Pancreas (tissue), 10 donors: ENCODE results near the gene PATE3. TPM values are rescaled to one million over a fixed set of nuclear protein-coding genes. Genes with fewer than 3 reads are reported as not detected.

Source experiments
- ATAC-seq, 4 donors: fragments of 200-7000 bp; cut with Tn5 transposase; one replicate each; pipeline versions ENCODE4 v1.8.0 to v1.9.1; 2020; ENCODE audit warnings: mild to moderate bottlenecking in 4 of 4, moderate library complexity in 4 of 4
- DNase-seq, 6 donors: peaks; one replicate each; pipeline ENCODE4 v3.0.0-alpha.2; 2020
- FAIRE-seq: peaks from 2 replicates; lab custom pipeline; 2012; peaks lifted over from hg19 to GRCh38; lab: Jason Lieb, UNC
- H3K27ac ChIP-seq, 4 donors: fragments of 200-600 bp; sonication (generic); 1 replicate in 3 of 4; 2 replicates in 1 of 4; pipeline versions ENCODE4 v1.5.0 to v1.8.0; 2020
- H3K27me3 ChIP-seq, 4 donors: fragments of 200-600 bp; one replicate each; pipeline ENCODE4 v1.8.0; 2021
- H3K36me3 ChIP-seq, 3 donors: fragments of 200-600 bp; sonication (generic) in 1 of 3; one replicate each; pipeline versions ENCODE4 v1.5.0 to v1.8.0; 2020 to 2021
- H3K4me1 ChIP-seq, 3 donors: fragments of 200-600 bp; one replicate each; pipeline ENCODE4 v1.8.0; 2021
- H3K4me3 ChIP-seq, 4 donors: fragments of 200-600 bp; sonication (generic) in 2 of 4; one replicate each; pipeline versions ENCODE4 v1.5.0 to v1.8.0; 2020 to 2021
- H3K9me3 ChIP-seq, 4 donors: fragments of 200-600 bp; one replicate each; pipeline ENCODE4 v1.8.0; 2021
- WGBS, 2 donors: extraction: QIAGEN DNeasy Blood & Tissue Kit; methylation state at CpG; one replicate each; pipeline ENCODE4 v1.1.7; 2013; 5-methylcytosine and 5-hydroxymethylcytosine counted together
- intact Hi-C, 3 donors: fragments of 100-400 bp; cut with DNase I; formaldehyde crosslinking; loops; one replicate each; pipeline versions ENCODE4 v1.11.1 to v1.14.2; 2022
- polyA plus RNA-seq, 2 donors: library from polyadenylated mRNA; stranded (reverse); fragments of 200-250 nt; gene quantifications; one replicate each; pipeline ENCODE4 v1.2.3, GENCODE V29; 2013
- total RNA-seq, 6 donors: library from RNA; stranded (reverse); fragmentation: NEBNext Ultra II Directional in 4 of 6; extraction: Animal tissue kit (Norgen Biotek cat#: 25700) in 4 of 6; gene quantifications; one replicate each; pipeline versions ENCODE4 v1.2.1 to v1.2.4, GENCODE V29; 2021 to 2023
- TF ChIP-seq, protein P1 (sequence below), 4 donors: fragments of 200-600 bp; sonication (generic) in 3 of 4; IDR thresholded peaks; one replicate each; pipeline versions ENCODE4 v1.5.0 to v1.8.0; 2021; ENCODE audit warnings: antibody characterized with exemption in 4 of 4
- donor health status: healthy with polysubstance abuse.
- donor health status: DM: no; HTN: no; CAD: no; lungs with moderate emphysema.
- donor health status: DM: no; HTN: no; CAD: no.
- donor health status: control.
- donor health status: control.
- donor health status: Bipolar disorder and iron deficiency.
- donor health status: DM: yes; HTN: yes; CAD: no.
- donor health status: DM: no; HTN: no; CAD: no.
- donor health status: DM: no; HTN: no; CAD: no.
- donor health status: DM: yes; HTN: yes; CAD: no.

The PATE3 gene, protein sequence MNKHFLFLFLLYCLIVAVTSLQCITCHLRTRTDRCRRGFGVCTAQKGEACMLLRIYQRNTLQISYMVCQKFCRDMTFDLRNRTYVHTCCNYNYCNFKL
- total RNA-seq (not detected), polyA plus RNA-seq (not detected)

- no peak for DNase-seq
- Histone ChIP-seq H3K27me3 (no peaks in the 10 kb centered on the region), H3K9me3 (no peaks in the 10 kb centered on the region), H3K36me3 (no peaks in the 10 kb centered on the region), H3K4me1 (no peaks in the 10 kb centered on the region), H3K4me3 (no peak within 1 kb of the TSS), H3K27ac (no peak within 1 kb of the TSS)
- intact Hi-C loops = no loop called here
- FAIRE-seq = no peak
- ATAC-seq = no peak
- WGBS, 2 donors = 30 to 37% methylated on average over 2 of the region's 2 CpGs
- TF ChIP-seq, protein P1, sequence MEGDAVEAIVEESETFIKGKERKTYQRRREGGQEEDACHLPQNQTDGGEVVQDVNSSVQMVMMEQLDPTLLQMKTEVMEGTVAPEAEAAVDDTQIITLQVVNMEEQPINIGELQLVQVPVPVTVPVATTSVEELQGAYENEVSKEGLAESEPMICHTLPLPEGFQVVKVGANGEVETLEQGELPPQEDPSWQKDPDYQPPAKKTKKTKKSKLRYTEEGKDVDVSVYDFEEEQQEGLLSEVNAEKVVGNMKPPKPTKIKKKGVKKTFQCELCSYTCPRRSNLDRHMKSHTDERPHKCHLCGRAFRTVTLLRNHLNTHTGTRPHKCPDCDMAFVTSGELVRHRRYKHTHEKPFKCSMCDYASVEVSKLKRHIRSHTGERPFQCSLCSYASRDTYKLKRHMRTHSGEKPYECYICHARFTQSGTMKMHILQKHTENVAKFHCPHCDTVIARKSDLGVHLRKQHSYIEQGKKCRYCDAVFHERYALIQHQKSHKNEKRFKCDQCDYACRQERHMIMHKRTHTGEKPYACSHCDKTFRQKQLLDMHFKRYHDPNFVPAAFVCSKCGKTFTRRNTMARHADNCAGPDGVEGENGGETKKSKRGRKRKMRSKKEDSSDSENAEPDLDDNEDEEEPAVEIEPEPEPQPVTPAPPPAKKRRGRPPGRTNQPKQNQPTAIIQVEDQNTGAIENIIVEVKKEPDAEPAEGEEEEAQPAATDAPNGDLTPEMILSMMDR (IDR thresholded peaks at IDR 0.05) = no peak
These were observed at the start of gene PATE3 for GRCh38 chr11:125787827-125788226. TSS of gene PATE3 (plus strand) at chr11:125788127. CDS start at chr11:125788152, 25 bp downstream.

DNA sequence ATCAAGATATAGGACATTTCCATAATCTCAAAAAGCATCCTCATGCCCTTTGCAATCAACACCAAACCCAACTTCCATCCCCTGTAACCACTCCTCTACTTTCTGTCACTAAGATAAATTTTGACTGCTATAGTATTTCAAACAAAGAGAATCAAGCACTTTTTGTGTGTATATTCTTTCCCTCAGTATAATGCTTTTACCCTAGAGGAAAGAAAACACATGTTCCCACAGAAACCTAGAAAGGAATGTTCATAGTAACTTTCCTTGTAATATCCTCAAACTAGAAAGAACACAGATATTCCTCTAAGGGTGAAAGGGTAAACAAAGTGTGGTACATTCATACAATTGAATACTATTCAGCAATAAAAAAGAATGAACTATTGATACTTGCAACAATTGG lies 47.3 kb upstream of the PATE3 start:
- Histone ChIP-seq H3K4me1 (no peaks in the 10 kb centered on the region), H3K9me3 (no peaks in the 10 kb centered on the region), H3K4me3 (no peak overlapping the region), H3K27me3 (peaks cover 0 to 6% (median 0%) of the 10 kb centered on the region in 4 donors), H3K27ac (no peak overlapping the region), H3K36me3 (no peaks in the 10 kb centered on the region)
- no peak for FAIRE-seq
- ATAC-seq = no peak
- no peak for DNase-seq
- TF ChIP-seq, protein P1 (IDR thresholded peaks at IDR 0.05) = no peak
- intact Hi-C loops = no loop called here

GRCh38 chr11:125743681-125744080 lies 44.2 kb upstream of the PATE3 start:
- no peak for FAIRE-seq
- H3K36me3 ChIP-seq = no peaks in the 10 kb centered on the region
- intact Hi-C loops = no loop called here
- no peak for ATAC-seq
- TF ChIP-seq, protein P1 (IDR thresholded peaks at IDR 0.05) = no peak
- no peaks in the 10 kb centered on the region for H3K9me3 ChIP-seq
- WGBS, 2 donors = 55 to 61% methylated on average over 1 of the region's 1 CpG
- no peak overlapping the region for H3K27ac ChIP-seq
- DNase-seq = no peak
- H3K4me1 ChIP-seq = no peaks in the 10 kb centered on the region
- no peak overlapping the region for H3K4me3 ChIP-seq
- no peaks in the 10 kb centered on the region for H3K27me3 ChIP-seq

- TF ChIP-seq, protein P1 (IDR thresholded peaks at IDR 0.05) = no peak
- ATAC-seq = no peak
- FAIRE-seq = no peak
These were observed 41.9 kb upstream of the PATE3 start, which contains the start of gene PATE1 for GRCh38 chr11:125745979-125746378. TSS of gene PATE1 (plus strand) at chr11:125746279. CDS start at chr11:125746305, 26 bp downstream.

GRCh38 chr11:125750629-125751028 lies 37.3 kb upstream of the PATE3 start:
- WGBS, 2 donors = 28 to 32% methylated on average over 2 of the region's 2 CpGs
- ATAC-seq = no peak
- intact Hi-C loops = no loop called here
- TF ChIP-seq, protein P1 (IDR thresholded peaks at IDR 0.05) = no peak
- Histone ChIP-seq H3K4me3 (no peak overlapping the region), H3K9me3 (no peaks in the 10 kb centered on the region), H3K36me3 (no peaks in the 10 kb centered on the region), H3K27ac (no peak overlapping the region), H3K4me1 (no peaks in the 10 kb centered on the region), H3K27me3 (peaks cover 0 to 2% (median 0%) of the 10 kb centered on the region in 4 donors)
- no peak for FAIRE-seq
- DNase-seq = no peak

More at GRCh38 chr11:125745979-125746378, 41.9 kb upstream of the PATE3 start, which contains the start of gene PATE1:
- H3K27me3 ChIP-seq = no peaks in the 10 kb centered on the region
- H3K9me3 ChIP-seq = no peaks in the 10 kb centered on the region
- H3K4me1 ChIP-seq = no peaks in the 10 kb centered on the region
- 71 to 73% methylated on average over 3 of the region's 3 CpGs for WGBS, 2 donors
- no peaks in the 10 kb centered on the region for H3K36me3 ChIP-seq
- no peak for DNase-seq
- intact Hi-C loops = no loop called here
- no peak within 1 kb of the TSS for H3K4me3 ChIP-seq
- no peak within 1 kb of the TSS for H3K27ac ChIP-seq
